Neuronal stem cell (in vitro differentiated cells): ENCODE data around the gene SELL.

ENCODE experiments used
- DNase-seq: peaks from one replicate; pipeline ENCODE4 v3.0.0-alpha.2; 2013; ENCODE audit warnings: low spot score
- H2AFZ ChIP-seq: one replicate; pipeline ENCODE4 v1.6.1; 2013; ENCODE audit warnings: mild to moderate bottlenecking, low read length, inconsistent platforms
- H2AK5ac ChIP-seq: 2 replicates; pipeline ENCODE4 v1.6.1; 2013; ENCODE audit warnings: low read depth, mild to moderate bottlenecking, inconsistent platforms, low read length, moderate library complexity, mixed read lengths
- H2BK120ac ChIP-seq: 2 replicates; pipeline ENCODE4 v1.6.1; 2013; ENCODE audit warnings: low read depth, mild to moderate bottlenecking, inconsistent platforms, low read length, moderate library complexity, mixed read lengths
- H2BK12ac ChIP-seq: one replicate; pipeline ENCODE4 v1.6.1; 2013; ENCODE audit warnings: low read length, inconsistent platforms
- H2BK15ac ChIP-seq: 2 replicates; pipeline ENCODE4 v1.6.1; 2013; ENCODE audit warnings: mild to moderate bottlenecking, low read length, inconsistent platforms, mixed read lengths
- H2BK5ac ChIP-seq: one replicate; pipeline ENCODE4 v1.6.1; 2013; ENCODE audit warnings: inconsistent platforms, mild to moderate bottlenecking, low read length, moderate library complexity
- H3K14ac ChIP-seq: one replicate; pipeline ENCODE4 v1.6.1; 2013; ENCODE audit warnings: low read length, inconsistent platforms
- H3K18ac ChIP-seq: 2 replicates; pipeline ENCODE4 v1.6.1; 2013; ENCODE audit warnings: low read length, inconsistent platforms
- H3K23ac ChIP-seq: 2 replicates; pipeline ENCODE4 v1.6.1; 2013; ENCODE audit warnings: low read depth, mild to moderate bottlenecking, mixed read lengths, low read length, inconsistent platforms; ENCODE audit not compliant: poor library complexity
- H3K27ac ChIP-seq: replicated peaks from 3 replicates; pipeline ENCODE4 v1.5.1; 2013; ENCODE audit warnings: low read length, inconsistent platforms
- H3K27me3 ChIP-seq, 3 experiments: 2 replicates each; pipeline ENCODE4 v1.6.1; 2013; ENCODE audit warnings: low read length in 3 of 3, mild to moderate bottlenecking in 2 of 3, inconsistent platforms in 1 of 3, low read depth in 1 of 3, mixed read lengths in 1 of 3, moderate library complexity in 1 of 3; ENCODE audit not compliant: control insufficient read depth in 3 of 3, insufficient read depth in 3 of 3
- H3K36me3 ChIP-seq, 2 donors: replicated peaks in 1 of 2; 2 replicates each; pipeline ENCODE4 v1.6.1; 2013; ENCODE audit warnings: low read length in 2 of 2; ENCODE audit not compliant: control insufficient read depth in 2 of 2, insufficient read depth in 2 of 2
- H3K4ac ChIP-seq: 2 replicates; pipeline ENCODE4 v1.6.1; 2013; ENCODE audit warnings: inconsistent platforms, mild to moderate bottlenecking, low read length, moderate library complexity
- H3K4me1 ChIP-seq, 2 donors: 1 replicate in 1 of 2; 2 replicates in 1 of 2; pipeline ENCODE4 v1.6.1; 2013; ENCODE audit warnings: low read length in 2 of 2, low read depth in 1 of 2; ENCODE audit not compliant: control insufficient read depth in 2 of 2, insufficient read depth in 1 of 2
- H3K4me2 ChIP-seq: one replicate; pipeline ENCODE4 v1.6.1; 2013; ENCODE audit warnings: mild to moderate bottlenecking, low read length, inconsistent platforms; ENCODE audit not compliant: insufficient read depth, poor library complexity, severe bottlenecking
- H3K4me3 ChIP-seq, 2 donors: 2 replicates each; pipeline ENCODE4 v1.5.1; 2013; ENCODE audit warnings: low read length in 2 of 2, mild to moderate bottlenecking in 2 of 2, inconsistent platforms in 1 of 2, moderate library complexity in 1 of 2
- H3K79me1 ChIP-seq: one replicate; pipeline ENCODE4 v1.6.1; 2013; ENCODE audit warnings: low read depth, mild to moderate bottlenecking, inconsistent platforms, low read length, moderate library complexity
- H3K9ac ChIP-seq: one replicate; pipeline ENCODE4 v1.6.1; 2013; ENCODE audit warnings: mild to moderate bottlenecking, low read depth, low read length, inconsistent platforms; ENCODE audit not compliant: poor library complexity
- H3K9me3 ChIP-seq, 2 donors: replicated peaks in 1 of 2; 2 replicates each; pipeline versions ENCODE3 to v1.6.1; 2013; ENCODE audit warnings: low read length in 2 of 2, mild to moderate bottlenecking in 2 of 2, inconsistent platforms in 1 of 2, low read depth in 1 of 2, mixed read lengths in 1 of 2, moderate library complexity in 1 of 2; ENCODE audit not compliant: control insufficient read depth in 2 of 2, insufficient read depth in 1 of 2
- H4K8ac ChIP-seq: one replicate; pipeline ENCODE4 v1.6.1; 2013; ENCODE audit warnings: low read depth, mild to moderate bottlenecking, inconsistent platforms, low read length, moderate library complexity
- H4K91ac ChIP-seq: one replicate; pipeline ENCODE4 v1.6.1; 2013; ENCODE audit warnings: low read length, low read depth, mild to moderate bottlenecking, inconsistent platforms; ENCODE audit not compliant: poor library complexity
- WGBS, 2 donors: extraction: QIAGEN DNeasy Blood & Tissue Kit; methylation state at CpG; one replicate each; pipeline ENCODE4 v1.1.7; 2013; ENCODE audit warnings: missing lambda C conversion rate in 2 of 2, mixed read lengths in 1 of 2; ENCODE audit not compliant: insufficient read length in 2 of 2, insufficient replicate concordance in 1 of 2; ENCODE audit errors: extremely low coverage in 2 of 2; 5-methylcytosine and 5-hydroxymethylcytosine counted together

The SELL gene

DNA sequence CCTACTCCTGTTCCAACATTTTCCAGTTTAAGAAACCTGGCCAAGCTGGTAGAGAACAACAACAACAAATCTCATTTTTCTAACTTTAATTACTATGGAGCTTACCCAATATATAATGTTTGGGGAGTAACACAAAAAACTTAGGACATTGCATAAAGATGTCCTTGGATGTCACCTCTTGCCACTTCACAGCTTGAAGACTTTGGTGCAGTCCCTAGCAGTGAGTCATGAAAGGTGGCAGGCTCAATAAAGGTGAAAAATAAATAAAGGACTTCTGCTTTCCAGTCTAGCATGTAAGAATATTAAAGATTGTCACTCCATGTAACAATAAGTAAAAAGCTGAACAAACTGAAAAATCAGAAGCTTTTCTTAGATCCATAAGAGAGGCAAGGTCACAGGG lies 63.9 kb downstream of the SELL start:
- H3K36me3 ChIP-seq, result no peaks in the 10 kb centered on the region
- no peak overlapping the region for H3K27ac ChIP-seq
- H4K8ac ChIP-seq, result no peak overlapping the region
- no peak overlapping the region for H2BK120ac ChIP-seq
- no peak overlapping the region for H3K18ac ChIP-seq
- H3K4me3 ChIP-seq, result no peak overlapping the region
- no peak overlapping the region for H2BK15ac ChIP-seq
- peaks cover 0 to 2% of the 10 kb centered on the region in 2 donors for H3K9me3 ChIP-seq
- H3K9ac ChIP-seq, result no peak overlapping the region
- no peak overlapping the region for H2AFZ ChIP-seq
- H2BK12ac ChIP-seq, result no peak overlapping the region
- H4K91ac ChIP-seq, result no peak overlapping the region
- H3K4me1 ChIP-seq, result no peaks in the 10 kb centered on the region
- H3K14ac ChIP-seq, result no peak overlapping the region
- no peak for DNase-seq
- H3K4ac ChIP-seq, result no peak overlapping the region
- no peak overlapping the region for H3K23ac ChIP-seq
- H2AK5ac ChIP-seq, result no peak overlapping the region
- no peak overlapping the region for H2BK5ac ChIP-seq
- no peak overlapping the region for H3K4me2 ChIP-seq
- no peaks in the 10 kb centered on the region for H3K27me3 ChIP-seq
- H3K79me1 ChIP-seq, result no peaks in the 10 kb centered on the region

DNA sequence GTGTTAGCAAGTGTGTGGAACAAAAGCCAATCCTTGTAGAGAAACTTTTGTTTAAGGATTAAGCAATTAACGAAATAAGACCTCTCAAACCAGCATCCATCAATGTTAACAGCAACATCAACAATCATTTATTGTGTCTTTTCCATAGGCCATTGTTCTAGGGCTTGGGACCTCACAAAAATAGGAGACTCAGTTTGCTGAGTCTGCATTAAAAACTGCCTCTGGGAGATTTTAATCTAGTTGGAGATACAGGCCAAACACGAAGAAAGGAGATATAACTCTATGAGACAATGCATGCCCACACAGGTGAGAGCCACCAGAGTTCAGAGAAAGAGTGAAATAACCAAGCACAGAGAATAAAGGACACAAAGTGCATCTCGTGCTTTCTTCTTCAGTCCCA lies 67.1 kb downstream of the SELL start:
- Histone ChIP-seq H3K79me1 (no peaks in the 10 kb centered on the region), H2AK5ac (no peak overlapping the region), H3K23ac (no peak overlapping the region), H3K18ac (no peak overlapping the region), H4K8ac (no peak overlapping the region), H3K27me3 (no peaks in the 10 kb centered on the region), H3K4ac (no peak overlapping the region), H3K4me1 (no peaks in the 10 kb centered on the region), H3K9ac (no peak overlapping the region), H3K27ac (no peak overlapping the region), H2BK15ac (no peak overlapping the region), H3K4me2 (no peak overlapping the region), H4K91ac (no peak overlapping the region), H2BK5ac (no peak overlapping the region), H2AFZ (no peak overlapping the region), H3K4me3 (no peak overlapping the region), H3K9me3 (peaks cover 0 to 2% of the 10 kb centered on the region in 2 donors), H2BK12ac (no peak overlapping the region), H3K14ac (no peak overlapping the region), H3K36me3 (no peaks in the 10 kb centered on the region), H2BK120ac (no peak overlapping the region)
- no peak for DNase-seq
- no CpG with 5 or more reads among the region's 3 CpGs for whole genome bisulfite sequencing, 2 donors
